Natural killer cell treated with Interleukin-12 subunit alpha and Interleukin-12 subunit beta and Interleukin-15 and Interleukin-18, amount 100 ng/mL, for 72 hours (primary cell): ENCODE results near the gene LSAMP. TPM values are rescaled to one million over a fixed set of nuclear protein-coding genes. Genes with fewer than 3 reads are reported as not detected.
A peak's percentile ranks its signal among the peaks of the same experiment; 100 is the strongest.
"Not testable (repeated sequence)": the region's sequence is repeated elsewhere in the genome, so short reads cannot be mapped to it uniquely, and the experiment has no call there.

Experiments used
- ATAC-seq, 2 donors: fragments of 150-1000 bp; cut with Tn5 transposase in 1 of 2; sonication (Bioruptor Pico), chemical (Tn5 transposase) in 1 of 2; 2 replicates each; pipeline ENCODE4 v1.10.0; 2021
- DNase-seq: peaks from one replicate; pipeline ENCODE4 v3.0.0; 2022; ENCODE audit warnings: low spot score
- H3K27ac Mint-ChIP-seq, 2 donors: 1 replicate in 1 of 2; 2 replicates in 1 of 2; pipeline ENCODE4 v1.8.0; 2022; ENCODE audit warnings: mixed read lengths in 2 of 2, mild to moderate bottlenecking in 1 of 2, moderate library complexity in 1 of 2
- H3K27me3 Mint-ChIP-seq, 2 donors: 1 replicate in 1 of 2; 2 replicates in 1 of 2; pipeline ENCODE4 v1.8.0; 2022; ENCODE audit warnings: mixed read lengths in 2 of 2
- H3K36me3 Mint-ChIP-seq: one replicate; pipeline ENCODE4 v1.8.0; 2022; ENCODE audit warnings: mixed read lengths
- H3K4me1 Mint-ChIP-seq, 2 donors: 1 replicate in 1 of 2; 2 replicates in 1 of 2; pipeline ENCODE4 v1.8.0; 2022; ENCODE audit warnings: low read depth in 2 of 2, mixed read lengths in 2 of 2, mild to moderate bottlenecking in 1 of 2
- H3K4me3 Mint-ChIP-seq: one replicate; pipeline ENCODE4 v1.8.0; 2022; ENCODE audit warnings: mixed read lengths
- H3K9me3 Mint-ChIP-seq: 2 replicates; pipeline ENCODE4 v1.8.0; 2022; ENCODE audit warnings: mixed read lengths
- total RNA-seq, 2 donors: library from RNA; stranded (reverse); gene quantifications; one replicate each; pipeline ENCODE4 v1.2.3, GENCODE V29; 2022

Gene LSAMP
- total RNA-seq, 2 donors from 2014 or later = not detected

GRCh38 chr3:115822579-115822978, 622.7 kb downstream of the LSAMP start:
- no peak overlapping the region for H3K27ac Mint-ChIP-seq
- no peaks in the 10 kb centered on the region for H3K9me3 Mint-ChIP-seq
- no peaks in the 10 kb centered on the region for H3K36me3 Mint-ChIP-seq
- no peak for ATAC-seq
- H3K4me3 Mint-ChIP-seq = no peak overlapping the region
- H3K4me1 Mint-ChIP-seq = no peaks in the 10 kb centered on the region
- peaks cover 0 to 7% of the 10 kb centered on the region in 2 donors for H3K27me3 Mint-ChIP-seq
- no peak for DNase-seq

DNA sequence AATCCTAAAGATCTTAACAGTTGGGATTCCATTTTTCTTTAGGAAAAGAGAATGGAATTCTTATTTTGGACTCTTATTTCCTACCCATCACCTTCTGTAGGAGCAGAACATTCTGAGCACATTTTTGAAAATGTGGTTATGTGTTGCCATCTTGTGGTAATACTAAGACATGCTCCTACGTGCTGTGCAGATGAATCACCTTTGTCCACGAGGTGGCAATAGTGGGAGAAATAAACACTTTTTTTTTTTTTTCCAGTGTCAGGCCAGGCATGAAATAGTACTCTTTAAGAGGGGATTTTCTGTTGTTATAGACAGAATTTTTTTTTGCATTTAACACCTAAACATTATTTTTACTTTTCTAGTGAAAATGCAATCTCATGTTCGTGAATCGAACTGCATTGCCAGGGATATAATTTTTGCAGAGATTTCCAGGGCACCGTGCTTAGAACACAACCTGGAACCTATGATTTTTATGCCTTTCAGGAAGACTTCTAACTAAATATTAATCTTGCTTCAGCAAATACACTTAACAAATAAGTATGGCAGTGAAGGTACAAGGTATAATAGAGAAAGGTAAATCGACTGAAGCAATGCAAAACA, 625.4 kb downstream of the LSAMP start:
- ATAC-seq (peak; percentile 75 to 85), DNase-seq (peak; percentile 66)
- Mint-ChIP-seq H3K4me1 (no peaks in the 10 kb centered on the region), H3K27ac (no peak overlapping the region), H3K36me3 (no peaks in the 10 kb centered on the region), H3K9me3 (no peaks in the 10 kb centered on the region), H3K27me3 (peaks cover 0 to 16% of the 10 kb centered on the region in 2 donors), H3K4me3 (no peak overlapping the region)

GRCh38 chr3:115814778-115815380, 630.4 kb downstream of the LSAMP start:
- Mint-ChIP-seq H3K27ac (no peak overlapping the region), H3K27me3 (peaks cover 7 to 30% of the 10 kb centered on the region in 2 donors), H3K4me1 (no peaks in the 10 kb centered on the region), H3K4me3 (no peak overlapping the region), H3K36me3 (no peaks in the 10 kb centered on the region), H3K9me3 (no peaks in the 10 kb centered on the region)
- ATAC-seq (peak in 1 of 2 donors; percentile 69), DNase-seq (peak; percentile 76)

DNA sequence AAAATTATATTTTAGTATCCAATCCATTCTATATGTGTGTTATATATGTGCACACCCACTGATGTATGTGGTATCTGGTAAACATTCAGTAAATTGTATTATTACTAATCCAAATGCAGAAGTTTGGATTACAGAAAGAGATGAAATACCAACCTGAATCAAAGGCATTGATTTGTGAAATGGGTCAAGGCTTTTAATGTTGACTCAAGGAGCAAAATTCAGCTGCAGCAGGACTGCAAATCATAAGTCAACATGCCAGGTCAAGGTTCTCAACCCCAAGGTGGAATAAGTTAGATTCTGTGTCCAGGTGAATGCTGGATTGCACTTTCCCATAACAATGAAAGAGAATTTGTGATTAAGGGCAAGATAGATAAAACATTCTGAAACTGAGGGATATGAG, 631.3 kb downstream of the LSAMP start:
- H3K9me3 Mint-ChIP-seq = no peaks in the 10 kb centered on the region
- no peak for ATAC-seq
- DNase-seq = no peak
- peaks cover 14 to 35% of the 10 kb centered on the region in 2 donors for H3K27me3 Mint-ChIP-seq
- no peaks in the 10 kb centered on the region for H3K4me1 Mint-ChIP-seq
- H3K27ac Mint-ChIP-seq = no peak overlapping the region
- no peak overlapping the region for H3K4me3 Mint-ChIP-seq
- H3K36me3 Mint-ChIP-seq = no peaks in the 10 kb centered on the region

DNA sequence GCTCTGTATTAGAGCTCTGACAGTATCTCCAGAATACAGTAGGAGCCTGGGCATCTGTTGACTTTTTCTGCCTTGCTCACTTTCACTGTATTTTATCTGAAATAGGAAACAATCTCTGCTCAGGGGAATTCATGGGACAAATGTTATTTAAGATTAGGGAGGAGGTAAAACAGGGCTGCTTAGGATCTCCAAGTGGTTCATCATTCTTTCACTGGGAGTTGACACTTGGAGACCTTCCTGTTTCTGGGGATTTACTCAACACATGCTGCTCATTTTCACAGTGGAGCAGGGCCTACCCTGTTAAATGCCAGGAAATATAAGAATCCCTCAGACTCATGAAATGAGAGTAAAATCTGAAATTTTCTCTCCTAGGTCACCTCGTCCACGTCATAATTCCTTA, 636.5 kb downstream of the LSAMP start:
- no peak overlapping the region for H3K4me3 Mint-ChIP-seq
- H3K4me1 Mint-ChIP-seq = no peaks in the 10 kb centered on the region
- ATAC-seq (no peak), DNase-seq (no peak)
- peaks cover 33 to 34% of the 10 kb centered on the region in 2 donors for H3K27me3 Mint-ChIP-seq
- no peaks in the 10 kb centered on the region for H3K36me3 Mint-ChIP-seq
- H3K9me3 Mint-ChIP-seq = no peaks in the 10 kb centered on the region
- H3K27ac Mint-ChIP-seq = no peak overlapping the region

GRCh38 chr3:115808244-115808643, 637.0 kb downstream of the LSAMP start:
- ATAC-seq = no peak
- Mint-ChIP-seq H3K27ac (no peak overlapping the region), H3K36me3 (no peaks in the 10 kb centered on the region)

GRCh38 chr3:115806501-115806900, 638.8 kb downstream of the LSAMP start:
- H3K4me1 Mint-ChIP-seq = no peaks in the 10 kb centered on the region
- H3K27me3 Mint-ChIP-seq = peaks cover 41 to 52% of the 10 kb centered on the region in 2 donors
- no peak for ATAC-seq

More at GRCh38 chr3:115808244-115808643, 637.0 kb downstream of the LSAMP start:
- Mint-ChIP-seq H3K9me3 (no peaks in the 10 kb centered on the region), H3K27me3 (peaks cover 38% of the 10 kb centered on the region in 2 donors), H3K4me1 (no peaks in the 10 kb centered on the region), H3K4me3 (no peak overlapping the region)
- no peak for DNase-seq

DNA sequence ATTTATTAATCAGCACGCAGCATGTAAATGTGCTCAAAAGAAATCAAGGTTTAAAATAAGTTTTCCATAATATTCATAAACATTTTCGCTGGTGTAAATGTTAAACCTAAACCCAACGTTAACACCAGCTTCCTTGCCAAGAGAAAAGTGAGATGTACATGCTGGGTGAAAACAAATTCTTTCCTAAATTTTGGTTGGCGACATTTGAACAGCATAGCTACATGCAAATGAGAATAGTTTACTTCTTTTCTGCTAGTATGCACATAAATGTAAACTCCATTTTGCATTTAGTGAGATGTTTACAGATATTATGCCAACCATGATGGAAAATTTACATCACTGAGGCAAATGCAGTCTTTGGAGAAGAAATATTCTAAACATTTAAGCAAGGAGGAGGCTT, 639.8 kb downstream of the LSAMP start:
- H3K4me3 Mint-ChIP-seq = no peak overlapping the region
- no peaks in the 10 kb centered on the region for H3K36me3 Mint-ChIP-seq
- H3K27me3 Mint-ChIP-seq = peaks cover 37 to 43% of the 10 kb centered on the region in 2 donors
- ATAC-seq = no peak
- no peaks in the 10 kb centered on the region for H3K4me1 Mint-ChIP-seq
- H3K27ac Mint-ChIP-seq = no peak overlapping the region
- no peaks in the 10 kb centered on the region for H3K9me3 Mint-ChIP-seq
- no peak for DNase-seq

More at GRCh38 chr3:115806501-115806900, 638.8 kb downstream of the LSAMP start:
- Mint-ChIP-seq H3K36me3 (no peaks in the 10 kb centered on the region), H3K4me3 (no peak overlapping the region), H3K9me3 (no peaks in the 10 kb centered on the region), H3K27ac (no peak overlapping the region)
- no peak for DNase-seq

DNA sequence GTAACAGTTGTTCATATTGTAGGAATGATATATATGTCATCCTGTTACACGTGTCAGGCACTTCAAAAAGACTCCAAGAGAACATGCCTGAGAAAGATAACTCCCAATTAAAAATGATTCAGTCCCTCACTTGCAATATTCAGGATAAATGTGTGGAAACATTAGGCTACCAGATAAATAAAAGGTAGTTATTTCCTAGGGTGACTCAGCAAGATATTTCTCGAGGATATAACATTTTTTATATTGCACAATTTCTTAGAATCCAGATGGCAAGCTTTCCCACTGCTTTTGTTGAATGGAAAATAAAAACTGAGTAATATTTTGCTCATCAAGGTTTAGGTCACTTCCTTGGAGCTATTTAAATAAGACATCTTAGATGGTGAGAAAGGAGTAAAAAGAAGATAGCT, 640.6 kb downstream of the LSAMP start:
- ATAC-seq (no peak), DNase-seq (no peak)
- Mint-ChIP-seq H3K4me1 (no peaks in the 10 kb centered on the region), H3K27me3 (peaks cover 37 to 42% of the 10 kb centered on the region in 2 donors), H3K9me3 (no peaks in the 10 kb centered on the region), H3K27ac (no peak overlapping the region), H3K36me3 (no peaks in the 10 kb centered on the region), H3K4me3 (no peak overlapping the region)

DNA sequence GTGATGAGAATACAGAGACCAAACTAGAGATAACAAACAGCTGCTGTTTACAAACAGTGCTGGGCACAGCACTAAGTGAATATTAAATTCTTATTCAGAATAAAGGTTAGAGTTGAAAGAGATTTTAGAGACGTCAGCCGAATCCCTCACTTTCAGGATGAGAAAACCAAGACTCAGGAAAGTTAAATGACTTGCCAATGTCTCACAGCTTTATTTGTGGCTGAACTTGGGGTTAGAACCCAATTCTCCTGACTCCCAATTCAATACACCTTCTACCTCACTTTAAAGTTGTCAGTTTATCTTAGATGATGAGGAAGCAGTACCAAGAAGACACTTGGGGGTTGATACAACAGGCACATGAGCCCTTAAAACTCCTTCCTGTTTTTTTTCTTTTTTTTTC, 641.1 kb downstream of the LSAMP start:
- Mint-ChIP-seq H3K27me3 (peaks cover 33 to 39% of the 10 kb centered on the region in 2 donors), H3K4me3 (no peak overlapping the region), H3K36me3 (no peaks in the 10 kb centered on the region), H3K9me3 (no peaks in the 10 kb centered on the region), H3K27ac (no peak overlapping the region), H3K4me1 (no peaks in the 10 kb centered on the region)
- no peak for DNase-seq
- no peak for ATAC-seq

DNA sequence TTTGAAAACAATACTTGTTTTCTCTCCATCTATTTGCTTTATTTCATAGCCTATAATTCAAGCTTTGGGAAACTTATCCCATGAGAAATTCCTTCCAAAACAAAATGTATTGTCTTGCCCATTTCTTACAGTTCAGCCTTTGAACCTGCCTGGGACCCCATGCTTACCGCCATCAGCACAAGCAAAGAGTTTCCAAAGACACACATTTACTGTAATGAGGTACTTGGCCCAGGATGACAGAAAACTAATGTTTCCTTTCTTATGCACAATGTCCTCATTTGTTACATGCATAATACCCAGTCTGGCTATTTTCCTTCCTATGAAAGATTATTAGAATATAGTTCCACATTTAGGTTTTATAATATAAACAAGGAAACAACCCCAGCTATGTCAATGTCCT, 641.6 kb downstream of the LSAMP start:
- no peak overlapping the region for H3K27ac Mint-ChIP-seq
- H3K36me3 Mint-ChIP-seq = no peaks in the 10 kb centered on the region
- DNase-seq (no peak), ATAC-seq (no peak)
- no peak overlapping the region for H3K4me3 Mint-ChIP-seq
- peaks cover 28 to 35% of the 10 kb centered on the region in 2 donors for H3K27me3 Mint-ChIP-seq
- no peaks in the 10 kb centered on the region for H3K9me3 Mint-ChIP-seq
- no peaks in the 10 kb centered on the region for H3K4me1 Mint-ChIP-seq

GRCh38 chr3:115800489-115801075, 644.7 kb downstream of the LSAMP start:
- Mint-ChIP-seq H3K27ac (no peak overlapping the region), H3K4me1 (no peaks in the 10 kb centered on the region), H3K4me3 (no peak overlapping the region), H3K27me3 (peaks cover 16 to 27% of the 10 kb centered on the region in 2 donors), H3K9me3 (no peaks in the 10 kb centered on the region), H3K36me3 (no peaks in the 10 kb centered on the region)
- ATAC-seq (no peak), DNase-seq (no peak)

DNA sequence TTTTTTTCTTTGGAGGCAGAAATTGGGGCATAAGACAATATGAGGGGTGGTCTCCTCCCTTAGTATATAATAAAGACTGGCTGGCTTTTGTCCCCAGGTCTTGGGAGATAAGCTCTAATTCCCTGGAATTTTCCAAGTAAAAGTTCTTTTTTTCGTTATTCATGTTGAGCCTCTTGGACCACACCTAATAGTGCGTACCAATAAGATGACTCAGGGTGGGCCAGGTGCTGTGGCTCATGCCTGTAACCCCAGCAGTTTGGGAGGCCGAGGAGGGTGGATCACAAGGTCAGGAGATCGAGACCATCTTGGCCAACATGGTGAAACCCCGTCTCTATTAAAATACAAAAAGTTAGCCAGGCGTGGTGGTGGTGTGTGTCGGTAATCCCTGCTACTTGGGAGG, 645.2 kb downstream of the LSAMP start:
- not testable (repeated sequence) for H3K4me1 Mint-ChIP-seq, ATAC-seq

GRCh38 chr3:115792206-115792955, 652.9 kb downstream of the LSAMP start:
- peaks cover 0 to 8% of the 10 kb centered on the region in 2 donors for H3K27me3 Mint-ChIP-seq
- H3K36me3 Mint-ChIP-seq = no peaks in the 10 kb centered on the region
- H3K4me3 Mint-ChIP-seq = peak overlapping the region; percentile 46
- ATAC-seq = peak; percentile 56 to 82
- H3K27ac Mint-ChIP-seq = peak overlapping the region; percentile 19 to 26
- peaks cover 16 to 23% of the 10 kb centered on the region in 2 donors for H3K4me1 Mint-ChIP-seq
- H3K9me3 Mint-ChIP-seq = no peaks in the 10 kb centered on the region
- no peak for DNase-seq

More for the DNA sequence above, 645.2 kb downstream of the LSAMP start:
- H3K27ac Mint-ChIP-seq, H3K4me3 Mint-ChIP-seq, H3K9me3 Mint-ChIP-seq, DNase-seq, H3K36me3 Mint-ChIP-seq: not testable (repeated sequence)
- H3K27me3 Mint-ChIP-seq = peaks cover 16 to 27% of the 10 kb centered on the region in 2 donors
